NCI-H82 treated with DMSO at 0.1 percent for 48 hours (cell line): ENCODE results near the gene PSMG1.
A peak's percentile ranks its signal among the peaks of the same experiment; 100 is the strongest.
"Not testable (repeated sequence)": the region's sequence is repeated elsewhere in the genome, so short reads cannot be mapped to it uniquely, and the experiment has no call there.

Experiments used
- DNase-seq: peaks from one replicate; lab custom pipeline; 2025; ENCODE audit not compliant: unreplicated experiment; lab: John Stamatoyannopoulos, UW

PSMG1 gene

GRCh38 chr21:39159342-39160063, 23.7 kb downstream of the PSMG1 start:
- no peak for DNase-seq

- DNase-seq = not testable (repeated sequence)
These were observed 26.0 kb downstream of the PSMG1 start for GRCh38 chr21:39157241-39157640.

GRCh38 chr21:39156024-39156423, 27.2 kb downstream of the PSMG1 start:
- DNase-seq = no peak

GRCh38 chr21:39155578-39155977, 27.7 kb downstream of the PSMG1 start:
- DNase-seq = no peak

GRCh38 chr21:39153842-39154241, 29.4 kb downstream of the PSMG1 start:
- peak; percentile 41 for DNase-seq

GRCh38 chr21:39153373-39153772, 29.9 kb downstream of the PSMG1 start:
- DNase-seq = no peak

GRCh38 chr21:39152271-39152670, 31.0 kb downstream of the PSMG1 start:
- DNase-seq = no peak

- DNase-seq = no peak
These were observed 32.4 kb downstream of the PSMG1 start for GRCh38 chr21:39150877-39151276.

GRCh38 chr21:39150316-39150715, 32.9 kb downstream of the PSMG1 start:
- no peak for DNase-seq

GRCh38 chr21:39149882-39150281, 33.4 kb downstream of the PSMG1 start:
- DNase-seq = no peak

- no peak for DNase-seq
These were observed 34.3 kb downstream of the PSMG1 start for GRCh38 chr21:39148975-39149374.

- no peak for DNase-seq
These were observed 39.1 kb downstream of the PSMG1 start for GRCh38 chr21:39144191-39144590.

GRCh38 chr21:39142972-39143371, 40.3 kb downstream of the PSMG1 start:
- no peak for DNase-seq

GRCh38 chr21:39141502-39141901, 41.7 kb downstream of the PSMG1 start:
- no peak for DNase-seq

- no peak for DNase-seq
These were observed 45.7 kb downstream of the PSMG1 start for GRCh38 chr21:39137248-39138178.

- no peak for DNase-seq
These were observed 46.5 kb downstream of the PSMG1 start for GRCh38 chr21:39136711-39137110.

GRCh38 chr21:39136138-39136537, 47.1 kb downstream of the PSMG1 start:
- not testable (repeated sequence) for DNase-seq

GRCh38 chr21:39134288-39134810, 48.9 kb downstream of the PSMG1 start:
- DNase-seq = no peak

GRCh38 chr21:39132248-39132647, 51.0 kb downstream of the PSMG1 start:
- no peak for DNase-seq

- no peak for DNase-seq
These were observed 51.5 kb downstream of the PSMG1 start for GRCh38 chr21:39131791-39132190.

GRCh38 chr21:39127506-39127905, 55.7 kb downstream of the PSMG1 start:
- no peak for DNase-seq

GRCh38 chr21:39126486-39126806, 56.8 kb downstream of the PSMG1 start:
- no peak for DNase-seq
